NCI-H82 treated with DMSO at 0.1 percent for 48 hours (cell line): Measurements from ENCODE around the gene PTPRN2.

Source experiments
- DNase-seq: peaks from one replicate; lab custom pipeline; 2025; ENCODE audit not compliant: unreplicated experiment; lab: John Stamatoyannopoulos, UW

PTPRN2 gene

GRCh38 chr7:157766098-157766497, 821.5 kb downstream of the PTPRN2 start:
- DNase-seq: no peak

DNA sequence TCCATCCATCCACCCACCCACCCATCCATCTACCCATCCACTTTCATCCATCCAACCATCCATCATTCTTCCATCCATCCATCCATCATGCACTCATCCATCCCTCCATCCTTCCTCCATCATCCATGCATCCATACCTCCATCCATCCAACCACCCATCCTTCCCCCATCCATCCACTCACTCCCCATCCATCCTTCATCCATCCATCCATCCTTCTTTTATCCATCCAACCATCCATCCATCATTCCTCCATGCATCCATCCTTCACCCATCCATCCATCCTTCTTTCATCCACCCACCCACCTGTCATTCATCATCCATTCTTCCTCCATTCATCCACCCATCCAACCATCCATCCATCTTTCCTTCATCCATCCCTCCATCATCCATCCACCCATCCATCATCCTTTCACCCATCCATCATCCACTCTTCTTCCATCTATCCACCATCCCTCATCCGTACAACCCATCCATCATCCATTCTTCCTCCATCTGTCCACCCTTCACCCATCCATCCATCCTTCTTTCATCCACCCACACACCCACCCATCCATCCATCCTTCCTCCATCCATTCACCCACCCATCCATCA, 822.6 kb downstream of the PTPRN2 start:
- no peak for DNase-seq

- DNase-seq: no peak
Measured at GRCh38 chr7:157764193-157764592, 823.4 kb downstream of the PTPRN2 start.

DNA sequence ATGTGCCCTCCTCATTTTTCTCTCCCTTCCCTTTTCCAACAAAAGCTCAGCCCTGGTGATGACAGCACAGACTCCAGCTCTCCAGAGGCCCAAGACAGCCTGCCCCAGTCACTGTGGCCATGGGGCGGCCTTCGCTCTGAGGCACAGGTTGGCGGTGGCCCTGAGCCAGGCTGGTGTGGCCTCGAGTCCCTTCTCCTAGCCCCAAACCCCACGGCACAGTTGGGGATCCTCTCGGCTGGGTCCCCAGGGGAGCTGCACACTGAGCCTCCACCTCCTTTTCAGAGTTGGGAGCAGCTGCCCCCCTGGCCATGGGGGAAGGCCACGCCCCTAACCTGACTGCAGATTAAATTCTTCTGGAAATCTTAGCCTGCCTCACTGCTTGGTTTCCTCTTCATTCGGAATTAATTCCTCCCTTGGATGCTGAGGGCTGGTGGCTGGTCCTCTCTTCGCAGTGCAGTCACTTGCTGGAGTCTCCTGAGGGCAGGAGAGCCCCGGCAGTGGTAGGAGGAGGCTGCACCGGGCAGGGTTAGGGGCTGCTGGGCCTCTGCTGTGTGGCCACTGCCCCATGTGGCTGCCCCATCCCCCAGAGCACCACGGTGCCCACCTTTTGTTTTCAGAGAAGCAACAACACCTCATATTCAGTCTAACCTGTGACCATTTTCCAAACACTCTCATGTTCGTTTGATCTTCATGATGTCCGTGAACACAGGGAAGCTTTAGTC, 824.2 kb downstream of the PTPRN2 start:
- no peak for DNase-seq

DNA sequence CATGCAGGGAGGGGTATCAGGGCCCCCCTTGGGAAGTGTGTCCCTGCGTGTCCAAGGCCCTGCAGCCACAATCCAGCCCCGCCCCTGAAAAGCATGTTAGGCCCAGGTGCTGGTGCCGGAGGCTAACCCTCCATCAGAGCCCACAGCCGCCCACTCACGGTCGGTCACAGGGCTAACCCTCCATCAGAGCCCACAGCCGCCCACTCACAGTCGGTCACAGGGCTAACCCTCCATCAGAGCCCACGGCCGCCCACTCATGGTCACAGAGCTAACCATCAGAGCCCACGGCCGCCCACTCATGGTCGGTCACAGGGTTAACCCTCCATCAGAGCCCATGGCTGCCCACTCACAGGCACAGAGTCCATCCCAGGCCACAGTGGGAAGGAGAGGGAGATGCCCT, 824.8 kb downstream of the PTPRN2 start:
- DNase-seq: no peak

DNA sequence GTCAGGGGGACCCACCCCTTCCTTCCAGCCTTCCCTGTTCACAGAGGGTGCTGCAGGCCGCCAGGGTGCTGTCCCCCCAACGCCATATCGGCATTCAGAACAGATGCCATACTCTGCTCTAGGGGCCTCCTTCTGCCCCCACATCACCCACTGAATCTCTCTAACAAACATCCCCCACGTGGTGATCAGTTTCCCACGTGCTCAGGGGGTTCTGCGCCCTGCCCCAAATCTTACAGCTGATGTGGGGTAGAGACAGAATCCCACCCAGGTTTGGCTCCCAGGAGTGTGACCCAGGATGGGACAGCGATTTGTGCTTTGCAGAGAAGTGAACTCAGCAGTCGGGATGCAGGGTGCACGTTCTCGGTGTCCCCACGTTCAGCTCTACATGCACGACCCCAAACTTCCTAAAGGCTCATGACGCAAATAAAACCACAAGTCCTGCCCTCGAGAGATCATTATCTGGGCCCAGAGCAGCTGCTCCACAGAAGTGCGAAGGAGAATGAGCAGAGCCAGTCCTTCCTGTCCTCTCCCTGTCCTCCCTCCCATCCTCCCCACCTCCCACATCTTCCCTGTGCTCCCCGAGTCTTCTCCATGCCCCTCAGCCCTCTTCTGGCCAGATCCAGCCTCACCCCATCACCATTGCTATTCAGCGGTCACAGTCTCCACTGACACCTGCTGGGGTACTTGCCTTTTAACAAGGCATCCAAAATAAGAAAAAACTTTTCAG, 827.5 kb downstream of the PTPRN2 start:
- no peak for DNase-seq

GRCh38 chr7:157759246-157759805, 828.3 kb downstream of the PTPRN2 start:
- DNase-seq: no peak

GRCh38 chr7:157758468-157759245, 829.0 kb downstream of the PTPRN2 start:
- no peak for DNase-seq

- no peak for DNase-seq
Measured at GRCh38 chr7:157757776-157758467, 829.7 kb downstream of the PTPRN2 start.

GRCh38 chr7:157757211-157757610, 830.4 kb downstream of the PTPRN2 start:
- no peak for DNase-seq

DNA sequence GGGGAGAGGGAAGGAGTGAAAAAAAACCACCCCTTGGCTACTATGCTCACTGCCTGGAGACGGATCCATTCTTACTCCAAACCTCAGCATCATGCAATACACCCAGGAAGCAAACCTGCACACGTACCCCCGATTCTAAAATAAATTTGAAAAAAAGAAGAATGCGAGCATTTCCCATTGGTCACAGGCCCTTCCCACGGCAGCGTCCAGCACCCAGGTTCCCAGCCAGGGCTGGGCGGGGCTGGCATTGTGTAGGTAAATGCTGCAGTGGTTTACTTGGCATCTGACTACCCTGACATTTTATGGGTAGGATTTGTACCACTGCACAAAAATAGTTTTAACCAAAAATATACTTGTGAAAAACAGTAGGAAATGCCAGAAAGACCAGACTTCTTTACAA, 831.9 kb downstream of the PTPRN2 start:
- no peak for DNase-seq

DNA sequence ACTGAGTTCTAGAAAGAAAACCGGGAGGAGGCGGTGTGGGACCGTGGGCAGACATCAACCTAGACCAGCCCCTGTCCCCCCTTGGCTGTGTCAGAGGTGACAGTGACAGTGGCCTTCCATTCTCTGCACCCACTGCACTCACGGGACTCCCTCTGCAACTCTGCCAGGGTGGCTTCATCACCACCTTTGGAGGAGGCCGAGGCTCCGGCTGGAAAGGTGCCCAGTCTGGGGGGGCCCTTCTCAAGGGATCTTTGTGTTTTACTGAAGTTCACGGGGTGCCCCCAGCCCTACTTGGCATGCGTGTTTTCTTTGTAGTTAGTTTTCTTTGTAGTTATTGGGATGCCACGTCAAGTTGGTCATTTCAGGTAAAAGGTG, 833.2 kb downstream of the PTPRN2 start:
- no peak for DNase-seq

- DNase-seq: no peak
Measured at GRCh38 chr7:157753713-157754415, 833.8 kb downstream of the PTPRN2 start.

DNA sequence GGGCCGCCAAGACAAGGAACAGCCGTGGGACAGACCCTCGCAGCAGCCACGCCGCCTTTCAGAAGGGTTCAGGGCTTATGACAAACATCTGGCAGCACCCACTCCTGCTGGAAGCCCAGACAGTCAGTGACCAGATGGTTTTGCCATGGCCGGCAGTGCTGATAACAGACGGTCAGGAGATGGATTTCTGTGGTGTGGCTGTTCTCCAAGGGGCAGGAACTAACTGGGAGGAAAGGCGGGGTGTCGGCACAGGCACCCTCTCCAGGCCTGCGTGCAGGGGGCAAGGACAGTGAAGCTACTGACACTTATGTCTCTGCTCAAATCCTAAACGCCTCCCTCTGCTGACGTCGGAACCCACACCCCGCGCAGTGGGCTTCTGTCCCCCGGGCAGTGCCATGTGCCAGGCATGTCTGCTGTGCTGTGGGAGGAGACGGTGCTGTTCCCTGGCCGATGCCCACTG, 834.8 kb downstream of the PTPRN2 start:
- DNase-seq: no peak

DNA sequence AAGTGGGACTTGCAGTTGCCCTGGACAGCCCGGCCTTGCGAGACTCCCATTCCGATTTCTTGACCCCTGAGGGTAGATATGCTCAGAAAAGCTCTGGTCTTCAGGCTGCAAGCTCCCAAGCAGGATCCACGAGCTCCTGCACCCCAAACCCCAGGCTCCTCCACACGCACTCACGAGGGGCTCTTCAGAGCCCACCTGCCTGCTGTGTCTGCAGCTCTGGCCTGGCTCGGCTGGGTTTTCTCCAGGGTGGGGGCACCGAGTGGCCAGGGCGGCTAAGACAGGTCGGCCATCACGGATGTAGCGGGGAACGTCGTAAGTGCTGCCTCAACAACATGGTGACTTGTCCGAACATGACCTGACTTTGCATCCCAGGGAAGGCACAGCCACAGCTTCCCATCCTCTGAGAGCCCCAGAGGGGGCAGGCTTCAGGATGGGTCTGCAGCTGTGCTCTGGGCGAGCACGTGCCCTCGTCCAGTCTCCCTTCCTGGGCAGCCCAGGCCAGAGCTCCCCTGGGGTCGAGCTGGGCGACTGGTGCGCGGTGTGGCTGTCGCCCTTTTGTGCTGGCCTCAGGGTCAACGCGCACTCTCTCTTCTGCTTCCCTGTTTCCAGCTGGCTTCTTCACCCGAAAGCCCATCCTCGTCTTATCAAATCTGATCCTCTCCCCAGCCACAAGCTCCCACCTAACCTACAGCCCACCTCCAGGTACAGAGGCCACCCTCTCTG, 835.5 kb downstream of the PTPRN2 start:
- no peak for DNase-seq

DNA sequence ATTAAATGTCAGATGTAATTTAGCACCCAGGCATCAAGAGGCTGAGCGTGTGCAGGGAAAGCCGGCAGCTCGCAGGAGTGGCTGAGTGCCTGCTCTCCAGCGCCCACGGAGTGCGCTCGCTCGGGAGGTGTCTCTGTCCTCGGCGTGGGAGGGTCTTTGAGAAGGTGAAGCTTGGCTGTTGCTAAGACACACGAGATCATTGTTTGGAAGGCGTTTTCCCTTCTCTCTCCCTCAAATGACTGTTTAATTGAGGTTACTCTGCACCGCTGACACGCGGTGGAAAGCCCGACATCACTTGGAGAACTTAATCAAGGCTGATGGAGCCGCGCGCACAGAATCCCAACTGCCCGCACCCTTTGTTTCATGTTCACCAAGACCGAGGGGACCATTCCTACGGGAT, 836.2 kb downstream of the PTPRN2 start:
- no peak for DNase-seq

- DNase-seq: no peak
Measured at GRCh38 chr7:157750291-157750690, 837.3 kb downstream of the PTPRN2 start.

DNA sequence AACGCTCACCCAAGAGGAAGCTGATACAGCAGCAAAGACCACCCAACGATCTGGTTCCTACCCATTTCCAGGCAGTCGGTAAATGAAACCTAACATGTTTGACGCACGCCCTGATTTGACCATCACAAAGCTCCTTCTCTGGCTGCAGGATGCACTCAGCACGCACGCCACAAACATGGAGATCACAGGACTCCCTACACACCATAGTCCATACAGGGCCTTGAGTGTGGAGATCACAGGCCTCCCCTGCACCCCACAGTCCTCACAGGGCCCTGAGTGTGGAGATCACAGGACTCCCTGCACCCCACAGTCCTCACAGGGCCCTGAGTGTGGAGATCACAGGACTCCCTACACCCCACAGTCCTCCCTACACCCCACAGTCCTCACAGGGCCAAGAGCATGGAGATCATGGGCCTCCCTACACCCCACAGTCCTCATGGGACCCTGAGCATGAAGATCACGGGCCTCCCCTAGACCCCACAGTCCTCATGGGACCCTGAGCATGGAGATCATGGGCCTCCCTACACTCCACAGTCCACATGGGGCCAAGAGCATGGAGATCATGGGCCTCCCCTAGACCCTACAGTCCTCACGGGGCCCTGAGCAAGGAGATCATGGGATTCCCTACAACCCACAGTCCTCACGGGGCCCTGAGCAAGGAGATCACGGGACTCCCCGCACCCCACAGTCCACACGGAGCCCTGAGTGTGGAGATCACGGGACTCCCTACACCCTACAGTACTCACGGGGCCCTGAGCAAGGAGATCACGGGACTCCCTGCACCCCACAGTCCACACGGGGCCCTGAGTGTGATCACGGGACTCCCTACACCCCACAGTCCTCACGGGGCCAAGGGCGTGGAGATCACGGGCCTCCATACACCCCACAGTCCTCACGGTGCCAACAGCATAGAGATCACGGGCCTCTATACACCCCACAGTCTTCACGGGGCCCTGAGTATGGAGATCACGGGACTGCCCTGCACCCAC, 841.6 kb downstream of the PTPRN2 start:
- no peak for DNase-seq
